Suppressor macrophage treated with lipopolysaccharide for 4 hours (primary cell): ENCODE results near the gene CYP4F3.
"Not testable (repeated sequence)": the region's sequence is repeated elsewhere in the genome, so short reads cannot be mapped to it uniquely, and the experiment has no call there.

Experiments used
- DNase-seq: peaks from one replicate; pipeline ENCODE4 v3.0.0-alpha.2; 2020

The CYP4F3 gene

GRCh38 chr19:15671891-15672579 is 31.3 kb downstream of the CYP4F3 start:
- DNase-seq, result no peak

GRCh38 chr19:15672580-15673175 is 32.0 kb downstream of the CYP4F3 start, which contains the start of gene CYP4F12:
Gene CYP4F12, plus strand, starts transcription at chr19:15673087. Its CDS starts 443 bp downstream, at chr19:15673530.
- no peak for DNase-seq

GRCh38 chr19:15673176-15673654 is 32.5 kb downstream of the CYP4F3 start:
- no peak for DNase-seq

- no peak for DNase-seq
Observed at GRCh38 chr19:15675560-15675959, 34.9 kb downstream of the CYP4F3 start.

GRCh38 chr19:15679089-15679488 is 38.4 kb downstream of the CYP4F3 start:
- no peak for DNase-seq

GRCh38 chr19:15679865-15680264 is 39.2 kb downstream of the CYP4F3 start:
- DNase-seq, result not testable (repeated sequence)

GRCh38 chr19:15680478-15681322 is 40.0 kb downstream of the CYP4F3 start:
- no peak for DNase-seq

- no peak for DNase-seq
Observed at GRCh38 chr19:15683411-15683810, 42.7 kb downstream of the CYP4F3 start.

- DNase-seq, result no peak
Observed at GRCh38 chr19:15684828-15685227, 44.1 kb downstream of the CYP4F3 start.

- no peak for DNase-seq
Observed at GRCh38 chr19:15696654-15697194, 56.0 kb downstream of the CYP4F3 start.

- DNase-seq, result no peak
Observed at GRCh38 chr19:15701757-15702533, 61.2 kb downstream of the CYP4F3 start.

GRCh38 chr19:15702534-15702930 is 61.8 kb downstream of the CYP4F3 start:
- peak; percentile 58 for DNase-seq
